ENCODE data around the gene PKMYT1. TPM values are rescaled to one million over a fixed set of nuclear protein-coding genes. Genes with fewer than 3 reads are reported as not detected.
"Not testable (repeated sequence)": the region's sequence is repeated elsewhere in the genome, so short reads cannot be mapped to it uniquely, and the experiment has no call there.

Gene PKMYT1
- total and polyA plus RNA-seq, 7 donors = 0.27 to 3.7 (median 0.84) TPM

- H3K4me1 ChIP-seq = peaks cover 20% of the 10 kb centered on the region
- 39 to 67% (median 41%) methylated on average over 36 of the region's 36 CpGs for WGBS, 3 donors
- no peaks in the 10 kb centered on the region for H3K27me3 ChIP-seq (ENCODE audit: insufficient read depth in 3 of 3, low read length in 2 of 3)
- intact Hi-C loops (cut with DNase I) = no loop called here
- no peaks in the 10 kb centered on the region for H3K9me3 ChIP-seq
- DNase-seq = peak in 1 of 2 donors; percentile 39
- H3K4me3 ChIP-seq = no peak overlapping the region
- H3K27ac ChIP-seq = peak overlapping the region; percentile 55
- peaks cover 0 to 34% of the 10 kb centered on the region in 2 donors for H3K36me3 ChIP-seq (ENCODE audit: insufficient read depth in 1 of 2, low read depth in 1 of 2)
- ATAC-seq = peak; percentile 46 to 79 (median 60)
- TF ChIP-seq, protein P1, sequence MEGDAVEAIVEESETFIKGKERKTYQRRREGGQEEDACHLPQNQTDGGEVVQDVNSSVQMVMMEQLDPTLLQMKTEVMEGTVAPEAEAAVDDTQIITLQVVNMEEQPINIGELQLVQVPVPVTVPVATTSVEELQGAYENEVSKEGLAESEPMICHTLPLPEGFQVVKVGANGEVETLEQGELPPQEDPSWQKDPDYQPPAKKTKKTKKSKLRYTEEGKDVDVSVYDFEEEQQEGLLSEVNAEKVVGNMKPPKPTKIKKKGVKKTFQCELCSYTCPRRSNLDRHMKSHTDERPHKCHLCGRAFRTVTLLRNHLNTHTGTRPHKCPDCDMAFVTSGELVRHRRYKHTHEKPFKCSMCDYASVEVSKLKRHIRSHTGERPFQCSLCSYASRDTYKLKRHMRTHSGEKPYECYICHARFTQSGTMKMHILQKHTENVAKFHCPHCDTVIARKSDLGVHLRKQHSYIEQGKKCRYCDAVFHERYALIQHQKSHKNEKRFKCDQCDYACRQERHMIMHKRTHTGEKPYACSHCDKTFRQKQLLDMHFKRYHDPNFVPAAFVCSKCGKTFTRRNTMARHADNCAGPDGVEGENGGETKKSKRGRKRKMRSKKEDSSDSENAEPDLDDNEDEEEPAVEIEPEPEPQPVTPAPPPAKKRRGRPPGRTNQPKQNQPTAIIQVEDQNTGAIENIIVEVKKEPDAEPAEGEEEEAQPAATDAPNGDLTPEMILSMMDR (IDR thresholded peaks at IDR 0.05) = no peak
Observed at GRCh38 chr16:2948807-2949704, 31.2 kb downstream of the PKMYT1 start.

- Histone ChIP-seq H3K9me3 (no peaks in the 10 kb centered on the region), H3K27ac (no peak overlapping the region), H3K4me1 (peaks cover 20% of the 10 kb centered on the region), H3K4me3 (no peak overlapping the region), H3K36me3 (ENCODE audit: insufficient read depth in 1 of 2, low read depth in 1 of 2) (peaks cover 3 to 53% of the 10 kb centered on the region in 2 donors), H3K27me3 (ENCODE audit: insufficient read depth in 3 of 3, low read length in 2 of 3) (no peaks in the 10 kb centered on the region)
- 94 to 98% (median 94%) methylated on average over 4 of the region's 4 CpGs for WGBS, 3 donors
- DNase-seq = no peak
- intact Hi-C loops (cut with DNase I) = no loop called here
- TF ChIP-seq, protein P1 (IDR thresholded peaks at IDR 0.05) = no peak
- ATAC-seq = no peak
Observed at GRCh38 chr16:2946649-2947048, 33.6 kb downstream of the PKMYT1 start.

GRCh38 chr16:2943716-2944115 lies 36.5 kb downstream of the PKMYT1 start:
- ATAC-seq; H3K27ac ChIP-seq; H3K9me3 ChIP-seq; H3K4me3 ChIP-seq; H3K27me3 ChIP-seq (ENCODE audit: insufficient read depth in 3 of 3, low read length in 2 of 3); H3K4me1 ChIP-seq; intact Hi-C loops (cut with DNase I); DNase-seq: not testable (repeated sequence)
- 87 to 90% (median 90%) methylated on average over 12 of the region's 12 CpGs for WGBS, 3 donors
- H3K36me3 ChIP-seq (ENCODE audit: insufficient read depth in 1 of 2, low read depth in 1 of 2) = peaks cover 3 to 69% of the 10 kb centered on the region in 2 donors

DNA sequence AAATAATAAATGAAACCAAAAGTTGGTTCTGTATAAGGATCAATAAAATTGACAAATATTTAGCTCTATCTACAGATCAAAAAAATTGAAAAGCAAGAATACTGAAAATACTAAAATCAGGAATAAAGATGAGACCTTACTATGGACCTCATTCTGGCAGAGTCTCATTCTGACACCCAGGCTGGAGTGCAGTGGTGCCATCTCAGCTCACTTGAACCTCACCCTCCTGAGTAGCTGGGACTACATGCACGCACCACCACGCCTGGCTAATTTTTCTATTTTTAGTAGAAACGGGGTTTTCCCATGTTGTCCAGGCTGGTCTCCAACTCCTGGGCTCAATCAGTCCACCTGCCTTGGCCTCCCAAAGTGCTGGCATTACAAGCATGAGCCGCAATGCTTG lies 38.2 kb downstream of the PKMYT1 start:
- Histone ChIP-seq H3K9me3 (no peaks in the 10 kb centered on the region), H3K36me3 (ENCODE audit: insufficient read depth in 1 of 2, low read depth in 1 of 2) (peaks cover 6 to 83% of the 10 kb centered on the region in 2 donors), H3K27ac (no peak overlapping the region), H3K27me3 (ENCODE audit: insufficient read depth in 3 of 3, low read length in 2 of 3) (no peaks in the 10 kb centered on the region), H3K4me1 (no peaks in the 10 kb centered on the region), H3K4me3 (no peak overlapping the region)
- TF ChIP-seq, protein P1 (IDR thresholded peaks at IDR 0.05) = no peak
- no peak for DNase-seq
- intact Hi-C loops (cut with DNase I) = no loop called here
- 29 to 57% (median 32%) methylated on average over 4 of the region's 4 CpGs for WGBS, 3 donors
- ATAC-seq = peak in 2 of 4 donors; percentile 24 to 42

GRCh38 chr16:2939968-2940367 lies 40.3 kb downstream of the PKMYT1 start:
- H3K4me3 ChIP-seq = no peak overlapping the region
- intact Hi-C loops (cut with DNase I) = no loop called here
- H3K27me3 ChIP-seq (ENCODE audit: insufficient read depth in 3 of 3, low read length in 2 of 3) = no peaks in the 10 kb centered on the region
- ATAC-seq (no peak), DNase-seq (no peak)
- no peaks in the 10 kb centered on the region for H3K9me3 ChIP-seq
- H3K27ac ChIP-seq = no peak overlapping the region
- no peaks in the 10 kb centered on the region for H3K4me1 ChIP-seq
- 65 to 75% (median 75%) methylated on average over 2 of the region's 2 CpGs for WGBS, 3 donors
- TF ChIP-seq, protein P1 (IDR thresholded peaks at IDR 0.05) = no peak
- peaks cover 6 to 94% of the 10 kb centered on the region in 2 donors for H3K36me3 ChIP-seq (ENCODE audit: insufficient read depth in 1 of 2, low read depth in 1 of 2)
